DMS79 treated with DMSO at 0.1 percent for 48 hours (cell line): ENCODE measurements around the gene CTNNBIP1.

Source experiments
- DNase-seq: peaks from one replicate; lab custom pipeline; 2025; lab: John Stamatoyannopoulos, UW

CTNNBIP1 gene

GRCh38 chr1:9853249-9853595 lies 56.8 kb downstream of the CTNNBIP1 start:
- DNase-seq = no peak

DNA sequence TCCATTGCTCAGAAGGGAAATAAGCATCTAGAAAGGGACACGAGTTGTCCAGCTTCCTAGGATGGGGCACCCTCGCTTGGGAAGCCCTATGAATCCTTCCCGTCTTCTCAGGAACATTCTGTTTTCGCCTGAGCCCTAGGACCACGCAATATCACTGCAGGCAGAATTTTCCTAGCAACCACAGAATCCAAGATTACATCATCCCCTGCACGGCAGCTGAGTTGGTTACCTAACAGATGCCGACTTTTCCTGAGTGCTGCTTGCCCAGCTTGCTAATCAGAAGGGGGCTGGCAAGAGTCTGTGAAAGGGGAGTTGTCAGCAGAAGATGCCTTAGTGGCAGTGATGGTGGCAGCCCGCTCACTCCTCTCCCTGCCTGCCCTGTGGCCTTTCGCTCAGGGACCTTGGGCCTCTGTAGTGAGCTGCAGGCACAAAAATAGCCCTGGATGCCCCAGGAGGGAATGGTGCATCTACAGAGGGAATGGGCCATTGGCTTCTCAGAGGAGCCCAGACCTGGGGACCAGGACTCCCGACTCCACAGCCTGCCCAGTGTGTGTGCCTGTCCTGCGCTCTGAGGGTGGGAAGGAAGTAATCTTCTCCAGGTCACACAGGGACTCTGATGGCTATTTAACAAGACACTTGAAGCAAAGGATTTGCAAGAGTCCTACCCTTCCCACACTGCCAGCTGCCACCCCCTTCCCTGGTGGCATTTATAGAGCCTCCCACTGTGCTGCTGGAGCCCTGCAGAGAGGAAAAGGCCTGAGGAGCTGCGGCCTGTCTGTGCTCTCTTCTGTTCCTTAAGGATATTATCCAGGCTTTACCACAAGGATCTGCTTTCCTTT lies 57.4 kb downstream of the CTNNBIP1 start:
- peak; percentile 84 for DNase-seq

DNA sequence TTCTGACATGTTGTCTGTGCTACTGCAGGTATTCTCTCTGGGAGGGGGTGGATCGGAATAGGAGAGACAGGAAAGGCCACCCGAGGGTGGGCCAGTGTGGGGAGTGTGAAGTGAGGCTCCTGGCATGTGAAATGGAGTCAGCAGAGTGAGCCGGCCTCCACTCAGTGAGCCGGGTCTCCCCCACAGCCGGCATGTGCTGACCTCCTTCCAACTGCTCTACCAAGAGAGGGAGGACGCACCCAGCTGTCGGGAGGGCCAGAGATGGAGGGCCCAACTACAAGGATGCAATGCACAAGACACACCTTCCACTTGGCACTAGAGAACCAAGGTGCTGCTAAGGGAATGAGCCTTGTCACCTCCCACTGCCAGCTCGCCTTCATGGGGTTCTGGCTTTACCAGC lies 58.1 kb downstream of the CTNNBIP1 start:
- DNase-seq = no peak

DNA sequence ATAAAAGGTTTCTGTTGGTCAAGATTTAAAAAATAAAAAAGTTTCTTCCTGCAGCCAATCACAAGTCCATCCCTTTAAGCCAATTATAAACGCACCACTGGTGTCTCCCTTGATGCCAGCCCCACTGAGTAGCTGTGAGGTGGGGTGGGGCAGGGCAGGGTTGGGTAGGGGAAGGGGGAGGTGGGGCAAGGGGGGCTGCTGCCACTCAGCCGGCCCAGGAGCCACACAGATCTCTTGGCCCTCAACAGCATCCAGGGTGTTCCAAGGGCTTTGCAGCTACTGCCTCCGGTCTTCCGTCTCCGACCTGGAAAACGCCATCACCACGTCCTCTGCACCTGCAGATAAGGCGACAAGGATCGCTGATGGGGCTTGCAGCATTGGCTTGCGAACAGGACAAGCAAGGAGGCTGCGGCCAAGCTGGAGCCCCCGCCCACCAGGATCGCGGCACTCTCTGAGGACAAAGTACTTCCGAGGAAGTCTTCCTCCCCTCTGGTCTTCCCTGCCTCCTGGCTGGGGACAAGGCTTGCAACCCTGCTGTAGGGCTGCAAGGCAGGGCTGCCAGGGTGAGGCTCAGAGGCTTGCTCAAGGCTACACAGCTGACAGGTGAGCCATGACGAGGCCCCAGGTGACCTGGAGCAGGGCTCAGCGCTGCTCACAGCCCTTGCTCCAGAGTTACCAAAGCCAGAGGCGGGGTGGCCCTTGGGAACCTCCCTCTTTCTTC lies 59.5 kb downstream of the CTNNBIP1 start:
- peak; percentile 66 for DNase-seq

- peak; percentile 93 for DNase-seq
Observed at GRCh38 chr1:9849691-9850441, 60.2 kb downstream of the CTNNBIP1 start.

- DNase-seq = no peak
Observed at GRCh38 chr1:9848022-9848421, 62.0 kb downstream of the CTNNBIP1 start.

GRCh38 chr1:9847269-9847668 lies 62.8 kb downstream of the CTNNBIP1 start:
- no peak for DNase-seq

DNA sequence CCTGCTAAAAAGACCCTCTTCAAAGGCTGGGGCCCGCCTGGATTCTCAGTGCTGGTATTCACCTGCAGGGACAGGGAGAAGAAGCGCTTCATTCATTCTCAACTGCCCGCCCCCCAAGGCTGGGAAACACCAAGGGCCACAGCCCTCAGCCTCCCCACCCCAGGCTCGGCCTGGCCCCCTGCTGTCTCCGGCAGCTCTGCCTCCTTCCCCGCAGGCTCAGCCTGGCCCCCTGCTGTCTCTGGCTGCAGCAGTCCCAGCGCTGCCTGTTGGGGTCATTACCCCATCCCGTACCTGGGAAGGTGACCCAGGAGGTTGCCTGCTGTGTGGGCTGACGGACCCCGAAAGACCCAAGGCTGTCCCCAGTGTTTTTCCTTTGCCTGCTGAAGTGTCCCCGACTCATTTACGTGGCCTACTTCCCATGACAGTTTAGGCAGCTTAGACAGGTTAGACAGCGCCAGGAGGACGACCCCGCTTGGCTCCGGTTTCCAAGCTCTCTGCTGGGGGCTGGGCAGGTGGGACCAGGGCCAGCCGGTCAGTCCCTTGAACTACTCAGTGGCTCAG lies 63.4 kb downstream of the CTNNBIP1 start:
- DNase-seq = no peak

DNA sequence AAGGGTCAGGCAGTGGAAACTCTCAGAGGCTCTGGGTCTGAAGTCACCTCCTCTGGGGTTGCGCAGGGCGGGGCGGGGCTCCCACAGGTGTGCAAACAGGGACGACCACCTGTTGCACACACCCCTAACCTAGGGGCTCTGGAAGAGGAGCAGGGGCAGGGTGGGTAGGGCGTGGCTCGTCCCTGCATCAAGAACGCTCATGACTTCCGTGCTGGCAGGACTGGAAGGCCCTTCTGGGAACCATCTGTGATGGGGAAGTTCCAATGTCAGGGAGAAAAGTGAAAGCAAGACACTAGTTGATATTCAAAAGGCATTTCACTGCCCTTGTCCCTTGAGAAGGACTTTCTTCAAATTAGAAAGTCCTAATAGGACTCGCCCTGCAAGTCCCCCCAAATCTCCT lies 64.2 kb downstream of the CTNNBIP1 start:
- DNase-seq = no peak

DNA sequence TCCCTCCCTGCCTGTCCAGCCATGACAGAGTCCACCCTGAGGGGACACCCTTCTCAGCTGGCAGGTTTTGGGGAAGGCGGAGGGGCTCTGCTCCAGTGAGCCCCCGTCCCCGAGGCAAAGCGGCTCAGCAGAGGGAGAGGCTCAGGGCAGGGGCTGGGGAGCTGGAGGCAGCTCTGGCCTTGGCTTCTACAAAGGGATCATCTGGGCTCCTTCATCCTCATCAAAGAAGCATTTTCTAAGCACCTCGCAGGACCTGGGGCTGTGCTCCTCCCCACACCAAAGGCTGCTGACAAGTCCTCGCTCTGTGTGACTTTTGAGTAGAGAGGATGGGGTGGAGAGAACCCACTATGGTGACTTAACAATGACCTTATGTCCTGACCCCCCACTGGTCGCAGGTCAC lies 65.3 kb downstream of the CTNNBIP1 start:
- no peak for DNase-seq

GRCh38 chr1:9844106-9844505 lies 66.0 kb downstream of the CTNNBIP1 start:
- DNase-seq = no peak

DNA sequence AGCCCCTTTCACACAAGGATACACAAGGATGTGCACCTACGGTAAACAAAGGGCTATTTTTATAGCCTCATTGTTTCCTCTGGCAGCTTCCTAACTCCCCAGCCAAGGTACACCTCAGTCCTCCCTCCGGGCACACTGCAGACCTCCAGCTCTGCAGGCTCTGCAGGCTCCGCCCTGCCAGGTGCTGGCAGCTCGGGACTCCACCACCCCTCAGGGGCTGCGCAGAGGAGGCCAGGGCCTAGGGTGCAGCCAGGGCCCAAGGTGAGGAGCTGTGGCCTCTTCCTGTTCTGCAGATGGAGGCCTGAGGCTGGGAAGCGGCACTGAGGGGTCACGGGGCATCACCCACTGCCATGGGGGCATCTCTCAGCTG lies 66.5 kb downstream of the CTNNBIP1 start:
- DNase-seq = peak; percentile 53

GRCh38 chr1:9842781-9843575 lies 67.1 kb downstream of the CTNNBIP1 start:
- DNase-seq = no peak

GRCh38 chr1:9842073-9842711 lies 67.9 kb downstream of the CTNNBIP1 start:
- DNase-seq = peak; percentile 57

- no peak for DNase-seq
Observed at GRCh38 chr1:9841460-9841859, 68.6 kb downstream of the CTNNBIP1 start.

DNA sequence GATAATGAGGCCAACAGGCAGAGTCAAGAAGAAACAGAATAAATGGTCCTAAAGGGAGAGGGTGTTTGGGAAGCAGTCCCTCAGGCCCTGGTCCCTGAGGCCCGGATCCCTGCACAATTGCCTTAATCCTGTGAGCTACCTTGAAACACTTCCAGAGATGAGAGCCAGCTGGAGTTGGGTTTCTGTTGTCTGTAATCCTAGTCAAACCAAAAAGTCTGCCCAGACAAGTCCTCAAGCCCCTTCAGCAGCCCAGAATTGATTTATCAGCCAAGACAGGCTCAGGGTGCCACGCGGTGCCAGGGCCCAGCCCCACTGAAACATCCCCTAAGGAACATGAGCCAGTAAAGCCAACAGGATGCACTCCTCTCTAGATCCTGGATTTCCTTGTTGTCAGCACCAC lies 69.9 kb downstream of the CTNNBIP1 start:
- peak; percentile 92 for DNase-seq

- DNase-seq = no peak
Observed at GRCh38 chr1:9838946-9839345, 71.1 kb downstream of the CTNNBIP1 start.

DNA sequence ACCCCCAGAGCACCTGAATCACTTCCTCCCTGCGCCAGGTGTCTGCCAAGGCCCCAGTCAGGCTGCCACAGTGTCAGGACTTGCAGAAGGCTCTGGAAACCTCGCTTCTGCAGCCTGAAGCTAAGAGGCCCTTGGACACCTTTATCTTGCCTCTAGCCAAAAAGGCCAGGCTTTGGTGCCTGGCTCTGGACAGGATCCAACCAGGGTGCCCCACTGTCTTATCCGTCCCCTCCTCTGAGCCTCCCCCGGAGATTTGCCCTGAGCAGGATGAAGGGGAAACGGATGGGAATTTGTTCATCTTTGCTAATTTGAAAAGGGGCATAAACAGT lies 73.5 kb downstream of the CTNNBIP1 start:
- DNase-seq = no peak

DNA sequence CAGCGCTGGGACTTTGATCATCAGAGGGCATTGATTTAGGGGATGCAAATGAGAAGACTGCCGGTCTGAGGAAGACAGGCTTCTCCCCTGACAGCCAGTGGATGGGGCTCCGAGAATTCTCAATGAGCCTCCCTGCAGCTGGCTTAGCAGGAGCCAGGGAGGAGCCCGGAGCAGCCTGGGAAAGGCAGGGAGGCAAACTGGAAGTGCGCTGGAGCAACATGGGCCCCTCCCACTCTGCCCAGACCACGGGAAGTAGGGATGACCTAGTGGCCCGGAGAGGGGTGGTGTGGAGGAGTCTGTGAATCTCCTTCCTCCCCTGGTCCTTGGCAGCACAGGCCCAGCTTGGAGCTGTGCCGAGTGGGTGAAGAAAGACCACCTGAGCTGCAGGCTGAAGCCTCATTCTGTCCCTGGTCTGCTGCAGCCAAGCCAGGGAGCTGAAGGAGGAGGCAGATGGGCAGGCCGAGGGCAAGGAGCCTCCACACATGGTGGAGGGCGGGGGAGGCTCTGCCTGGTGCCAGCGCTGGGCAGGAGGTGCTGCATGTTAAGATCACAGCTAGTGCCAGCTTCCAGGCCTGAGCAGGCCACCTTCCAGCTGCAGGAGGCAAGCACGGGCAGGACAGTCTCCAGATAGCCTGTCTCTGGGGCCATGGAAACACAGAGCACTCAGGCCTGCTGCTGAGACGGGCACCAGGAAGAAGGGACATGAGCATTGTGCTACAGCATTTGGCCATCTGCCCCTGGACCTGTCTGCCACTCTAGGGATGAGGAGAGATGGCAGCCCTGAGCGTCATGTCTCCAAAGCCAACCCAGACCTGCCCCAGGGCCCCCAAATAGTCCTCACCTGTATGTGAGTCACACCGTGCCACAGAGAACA lies 74.1 kb downstream of the CTNNBIP1 start:
- DNase-seq = peak; percentile 83

DNA sequence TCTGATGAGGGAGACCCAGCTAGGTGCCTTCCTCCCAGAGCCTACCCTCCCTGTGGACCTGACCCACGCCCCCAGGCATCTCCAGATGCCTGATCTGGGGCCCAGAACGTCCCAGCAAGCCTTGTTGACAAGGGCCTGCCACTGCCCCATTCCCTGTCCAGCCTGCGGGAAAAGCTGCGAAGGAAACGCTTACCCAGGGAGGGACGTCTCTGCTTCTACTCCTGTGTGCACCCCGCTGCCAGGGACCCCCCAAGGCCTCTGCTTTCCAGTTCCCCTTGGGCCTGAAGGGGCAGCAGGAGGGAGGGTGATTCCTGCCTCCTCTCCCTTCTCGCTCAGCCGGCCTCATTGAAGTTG lies 74.7 kb downstream of the CTNNBIP1 start:
- DNase-seq = no peak
